ENCODE data around the gene BCL2.

The BCL2 gene

DNA sequence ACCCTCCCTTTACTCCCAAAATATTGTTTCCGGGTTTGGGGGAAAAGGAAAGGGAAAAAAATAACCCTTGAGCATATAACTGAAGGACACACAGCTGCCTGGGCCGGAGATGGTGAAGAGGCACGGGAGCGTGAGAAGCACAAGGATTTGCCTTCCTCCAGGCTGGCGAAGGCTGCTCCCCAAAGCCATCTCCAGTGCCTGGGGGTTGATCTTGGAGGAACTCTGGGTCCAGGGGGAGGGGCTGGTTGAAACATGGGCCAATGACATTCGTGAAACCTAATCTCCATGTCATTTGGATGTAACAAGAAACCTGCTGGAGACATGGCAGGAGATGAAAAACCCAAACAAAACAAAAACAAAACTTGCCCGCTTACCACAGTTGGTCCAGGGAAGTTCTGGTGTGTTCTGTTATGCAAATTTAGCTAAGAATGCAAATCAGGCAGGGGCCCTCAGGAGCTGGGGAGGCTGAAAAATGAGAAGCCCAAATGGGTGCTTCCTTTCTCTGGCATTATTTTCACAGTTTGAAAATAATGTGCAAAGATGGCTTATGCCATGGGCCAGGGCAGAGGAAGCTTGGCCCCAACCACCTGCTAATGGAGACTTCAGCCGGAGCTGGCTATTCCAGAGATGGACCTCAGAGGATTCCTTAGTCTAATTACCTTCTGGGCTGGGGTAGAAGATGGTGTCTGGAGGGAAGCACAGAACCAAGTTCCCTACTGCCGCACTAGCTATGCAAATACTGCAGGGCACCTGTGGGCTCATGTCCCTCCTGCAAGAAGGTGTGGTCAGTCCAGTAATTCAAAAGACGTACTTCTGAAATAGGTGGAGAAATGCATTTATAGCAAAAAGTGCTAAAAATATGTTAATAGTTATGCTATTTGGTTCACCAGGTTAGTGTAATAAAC is 180.9 kb downstream of the BCL2 start:
- H3K4me3 ChIP-seq (ENCODE audit: low read depth, low read length): no peak overlapping the region
- peak overlapping the region; percentile 24 for H3K4me2 ChIP-seq (ENCODE audit: low read length)
- peaks cover 7% of the 10 kb centered on the region for H3K79me2 ChIP-seq
- no peaks in the 10 kb centered on the region for H3K36me3 ChIP-seq (ENCODE audit: control insufficient read depth, insufficient read depth, low read length)
- peak overlapping the region; percentile 9 for H2AFZ ChIP-seq
- H3K27ac ChIP-seq: no peak overlapping the region
- H3K9me3 ChIP-seq (ENCODE audit: control insufficient read depth, low read length): no peaks in the 10 kb centered on the region
- H3K9ac ChIP-seq: no peak overlapping the region
- TF ChIP-seq, protein P1, sequence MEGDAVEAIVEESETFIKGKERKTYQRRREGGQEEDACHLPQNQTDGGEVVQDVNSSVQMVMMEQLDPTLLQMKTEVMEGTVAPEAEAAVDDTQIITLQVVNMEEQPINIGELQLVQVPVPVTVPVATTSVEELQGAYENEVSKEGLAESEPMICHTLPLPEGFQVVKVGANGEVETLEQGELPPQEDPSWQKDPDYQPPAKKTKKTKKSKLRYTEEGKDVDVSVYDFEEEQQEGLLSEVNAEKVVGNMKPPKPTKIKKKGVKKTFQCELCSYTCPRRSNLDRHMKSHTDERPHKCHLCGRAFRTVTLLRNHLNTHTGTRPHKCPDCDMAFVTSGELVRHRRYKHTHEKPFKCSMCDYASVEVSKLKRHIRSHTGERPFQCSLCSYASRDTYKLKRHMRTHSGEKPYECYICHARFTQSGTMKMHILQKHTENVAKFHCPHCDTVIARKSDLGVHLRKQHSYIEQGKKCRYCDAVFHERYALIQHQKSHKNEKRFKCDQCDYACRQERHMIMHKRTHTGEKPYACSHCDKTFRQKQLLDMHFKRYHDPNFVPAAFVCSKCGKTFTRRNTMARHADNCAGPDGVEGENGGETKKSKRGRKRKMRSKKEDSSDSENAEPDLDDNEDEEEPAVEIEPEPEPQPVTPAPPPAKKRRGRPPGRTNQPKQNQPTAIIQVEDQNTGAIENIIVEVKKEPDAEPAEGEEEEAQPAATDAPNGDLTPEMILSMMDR (IDR thresholded peaks at IDR 0.05): no peak
- H3K27me3 ChIP-seq (ENCODE audit: control insufficient read depth, insufficient read depth, low read length): no peaks in the 10 kb centered on the region
- H3K4me1 ChIP-seq: peaks cover 9% of the 10 kb centered on the region

DNA sequence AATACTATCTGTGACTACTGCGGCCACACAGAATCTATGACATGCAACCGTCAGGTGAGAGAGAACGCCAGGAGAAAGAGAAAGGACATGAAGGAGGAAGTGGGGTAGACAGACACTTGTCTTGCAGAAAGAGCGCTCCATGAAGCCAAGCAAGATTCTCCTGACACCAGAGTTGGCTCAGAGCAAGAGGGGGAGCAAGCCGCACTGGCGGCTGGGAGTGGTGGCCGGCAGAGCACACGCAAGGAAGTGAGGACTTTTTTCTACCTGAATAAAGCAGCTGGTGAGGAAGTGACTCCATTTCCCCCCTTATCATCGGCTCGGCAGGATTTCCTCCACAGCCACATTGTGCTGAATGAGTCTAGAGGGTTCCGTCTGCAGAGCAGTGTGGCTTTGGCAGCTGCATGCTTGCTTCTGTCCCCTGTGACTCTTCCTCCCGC is 181.6 kb downstream of the BCL2 start:
- no peaks in the 10 kb centered on the region for H3K9me3 ChIP-seq (ENCODE audit: control insufficient read depth, low read length)
- H3K36me3 ChIP-seq (ENCODE audit: control insufficient read depth, insufficient read depth, low read length): no peaks in the 10 kb centered on the region
- TF ChIP-seq, protein P1 (IDR thresholded peaks at IDR 0.05): no peak
- peaks cover 9% of the 10 kb centered on the region for H3K4me1 ChIP-seq
- H3K27ac ChIP-seq: no peak overlapping the region
- no peak overlapping the region for H2AFZ ChIP-seq
- H3K4me3 ChIP-seq (ENCODE audit: low read depth, low read length): no peak overlapping the region
- peaks cover 7% of the 10 kb centered on the region for H3K79me2 ChIP-seq
- no peaks in the 10 kb centered on the region for H3K27me3 ChIP-seq (ENCODE audit: control insufficient read depth, insufficient read depth, low read length)
- no peak overlapping the region for H3K9ac ChIP-seq
- H3K4me2 ChIP-seq (ENCODE audit: low read length): no peak overlapping the region

DNA sequence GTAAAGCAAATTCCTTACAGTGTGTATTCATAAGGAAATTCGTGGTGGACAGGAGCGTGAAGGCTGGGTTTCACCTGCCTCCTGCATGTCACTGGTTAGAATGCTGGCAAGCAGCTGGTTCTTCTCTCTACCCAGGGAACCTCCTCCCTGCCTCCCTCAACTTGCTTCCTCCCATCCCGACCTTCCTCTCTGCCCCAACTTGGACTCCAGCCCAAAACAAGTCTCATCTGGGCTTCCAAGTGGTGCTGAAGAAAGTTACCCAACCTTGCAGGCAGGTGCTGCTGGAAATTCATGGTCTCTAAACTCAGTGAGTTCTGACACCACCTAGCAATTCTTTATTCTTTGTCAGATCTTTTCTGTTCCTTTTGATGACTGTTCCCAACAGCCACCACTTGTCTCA is 184.5 kb downstream of the BCL2 start:
- no peaks in the 10 kb centered on the region for H3K9me3 ChIP-seq (ENCODE audit: control insufficient read depth, low read length)
- no peaks in the 10 kb centered on the region for H3K27me3 ChIP-seq (ENCODE audit: control insufficient read depth, insufficient read depth, low read length)
- H2AFZ ChIP-seq: no peak overlapping the region
- H3K27ac ChIP-seq: no peak overlapping the region
- no peak overlapping the region for H3K4me2 ChIP-seq (ENCODE audit: low read length)
- peaks cover under 1% of the 10 kb centered on the region for H3K79me2 ChIP-seq
- H3K9ac ChIP-seq: no peak overlapping the region
- no peak overlapping the region for H3K4me3 ChIP-seq (ENCODE audit: low read depth, low read length)
- no peaks in the 10 kb centered on the region for H3K36me3 ChIP-seq (ENCODE audit: control insufficient read depth, insufficient read depth, low read length)
- H3K4me1 ChIP-seq: peaks cover 14% of the 10 kb centered on the region
- TF ChIP-seq, protein P1 (IDR thresholded peaks at IDR 0.05): no peak

DNA sequence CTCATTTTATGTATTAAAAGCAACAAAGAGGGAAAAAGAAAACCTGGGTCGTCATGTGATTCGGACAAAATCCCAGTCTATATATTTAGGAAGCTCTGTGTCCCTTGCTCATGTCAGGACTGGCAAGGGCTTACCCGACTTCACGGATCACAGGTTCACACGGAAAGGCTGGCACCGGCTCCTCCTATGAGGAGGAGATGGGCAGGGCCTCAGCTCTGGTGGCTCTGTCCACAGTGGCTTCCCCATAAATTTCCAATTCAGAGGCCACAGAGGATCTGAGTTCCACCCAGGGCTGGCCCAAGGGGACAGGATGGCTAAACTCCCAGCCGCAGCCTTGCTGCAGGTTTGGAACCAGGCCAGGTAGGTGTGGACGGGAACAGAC is 186.8 kb downstream of the BCL2 start:
- TF ChIP-seq, protein P1 (IDR thresholded peaks at IDR 0.05): no peak
- H2AFZ ChIP-seq: no peak overlapping the region
- H3K9ac ChIP-seq: no peak overlapping the region
- peaks cover 4% of the 10 kb centered on the region for H3K4me1 ChIP-seq
- peak overlapping the region; percentile 42 for H3K4me2 ChIP-seq (ENCODE audit: low read length)
- no peaks in the 10 kb centered on the region for H3K79me2 ChIP-seq
- H3K27ac ChIP-seq: no peak overlapping the region
- H3K36me3 ChIP-seq (ENCODE audit: control insufficient read depth, insufficient read depth, low read length): no peaks in the 10 kb centered on the region
- H3K27me3 ChIP-seq (ENCODE audit: control insufficient read depth, insufficient read depth, low read length): no peaks in the 10 kb centered on the region
- H3K4me3 ChIP-seq (ENCODE audit: low read depth, low read length): no peak overlapping the region
- H3K9me3 ChIP-seq (ENCODE audit: control insufficient read depth, low read length): no peaks in the 10 kb centered on the region

Data from parathyroid adenoma (tissue), 2 donors.